ENCODE measurements around the gene SPTLC3.

SPTLC3 gene

DNA sequence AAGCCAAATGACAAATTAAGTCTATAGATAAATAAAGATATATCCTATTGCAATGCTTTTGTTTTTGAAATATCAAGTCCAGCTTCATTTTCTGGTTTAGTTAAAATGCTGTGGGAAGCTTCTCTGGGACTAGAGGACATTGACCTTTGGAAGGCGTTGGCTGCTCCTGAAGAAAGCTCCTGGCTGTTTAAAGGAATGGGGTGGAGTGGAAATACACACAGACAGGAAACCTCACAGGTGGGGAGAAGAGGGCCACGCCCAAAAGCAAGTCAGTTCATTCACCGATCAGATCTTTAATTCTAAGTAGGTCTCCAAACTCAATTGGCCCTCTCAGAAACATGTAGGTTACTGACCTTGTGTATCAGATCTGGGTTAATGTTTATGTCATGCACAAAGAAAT is 59.6 kb downstream of the SPTLC3 start:
- no peaks in the 10 kb centered on the region for H3K27me3 ChIP-seq (ENCODE audit: control insufficient read depth in 1 of 2, insufficient read depth in 2 of 2, low read length in 2 of 2)
- H3K4me1 ChIP-seq (ENCODE audit: insufficient read depth, low read length): no peaks in the 10 kb centered on the region
- H3K27ac ChIP-seq (ENCODE audit: low read depth, low read length): no peak overlapping the region
- no peak overlapping the region for H3K4me3 ChIP-seq (ENCODE audit: low read depth in 1 of 2, low read length in 2 of 2)
- H3K36me3 ChIP-seq (ENCODE audit: insufficient read depth, low read length): no peaks in the 10 kb centered on the region
- no peak overlapping the region for H3K9ac ChIP-seq (ENCODE audit: low read length)
- no peaks in the 10 kb centered on the region for H3K9me3 ChIP-seq (ENCODE audit: low read length)

DNA sequence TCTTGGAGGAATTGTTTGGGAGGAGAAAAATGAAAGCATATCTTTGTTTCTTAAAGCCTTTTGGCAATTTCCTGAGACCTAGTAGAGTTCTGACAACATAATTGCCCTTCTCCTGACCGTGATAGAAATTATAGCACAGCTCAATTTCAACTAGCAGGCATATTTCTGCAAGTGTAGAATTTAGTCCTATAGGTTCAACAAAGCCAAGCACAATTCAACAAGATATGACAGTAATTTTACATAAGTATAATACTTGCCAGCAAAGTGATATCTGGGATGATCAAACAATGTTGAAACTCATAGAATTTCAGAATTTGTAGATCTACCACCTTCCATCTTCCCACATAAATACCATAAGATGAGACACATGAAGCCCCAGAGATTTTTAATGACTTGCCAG is 73.1 kb downstream of the SPTLC3 start:
- Histone ChIP-seq H3K36me3 (ENCODE audit: insufficient read depth, low read length) (no peaks in the 10 kb centered on the region), H3K9ac (ENCODE audit: low read length) (no peak overlapping the region), H3K4me3 (ENCODE audit: low read depth in 1 of 2, low read length in 2 of 2) (no peak overlapping the region), H3K27me3 (ENCODE audit: control insufficient read depth in 1 of 2, insufficient read depth in 2 of 2, low read length in 2 of 2) (no peaks in the 10 kb centered on the region), H3K9me3 (ENCODE audit: low read length) (no peaks in the 10 kb centered on the region), H3K4me1 (ENCODE audit: insufficient read depth, low read length) (no peaks in the 10 kb centered on the region), H3K27ac (ENCODE audit: low read depth, low read length) (no peak overlapping the region)

DNA sequence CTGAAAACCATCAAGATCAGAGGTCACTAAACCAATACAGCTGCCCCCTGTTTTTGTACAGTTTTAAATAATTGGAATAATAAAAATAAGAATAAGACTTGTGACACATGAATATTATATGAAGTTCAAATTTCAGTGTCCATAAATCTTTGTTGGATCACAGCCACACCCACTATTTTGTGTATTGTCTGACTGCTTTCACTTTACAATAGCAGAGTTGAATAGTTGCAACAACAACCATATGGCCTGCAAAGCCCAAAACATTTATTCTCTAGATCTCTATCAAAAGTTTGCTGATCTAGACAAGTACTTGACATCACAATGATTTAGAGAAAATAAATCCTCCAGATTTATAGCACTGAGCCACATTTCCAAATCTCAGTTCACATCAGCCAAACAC is 73.6 kb downstream of the SPTLC3 start:
- H3K9ac ChIP-seq (ENCODE audit: low read length): no peak overlapping the region
- H3K9me3 ChIP-seq (ENCODE audit: low read length): no peaks in the 10 kb centered on the region
- H3K36me3 ChIP-seq (ENCODE audit: insufficient read depth, low read length): no peaks in the 10 kb centered on the region
- H3K4me1 ChIP-seq (ENCODE audit: insufficient read depth, low read length): no peaks in the 10 kb centered on the region
- no peak overlapping the region for H3K4me3 ChIP-seq (ENCODE audit: low read depth in 1 of 2, low read length in 2 of 2)
- no peaks in the 10 kb centered on the region for H3K27me3 ChIP-seq (ENCODE audit: control insufficient read depth in 1 of 2, insufficient read depth in 2 of 2, low read length in 2 of 2)
- H3K27ac ChIP-seq (ENCODE audit: low read depth, low read length): no peak overlapping the region

DNA sequence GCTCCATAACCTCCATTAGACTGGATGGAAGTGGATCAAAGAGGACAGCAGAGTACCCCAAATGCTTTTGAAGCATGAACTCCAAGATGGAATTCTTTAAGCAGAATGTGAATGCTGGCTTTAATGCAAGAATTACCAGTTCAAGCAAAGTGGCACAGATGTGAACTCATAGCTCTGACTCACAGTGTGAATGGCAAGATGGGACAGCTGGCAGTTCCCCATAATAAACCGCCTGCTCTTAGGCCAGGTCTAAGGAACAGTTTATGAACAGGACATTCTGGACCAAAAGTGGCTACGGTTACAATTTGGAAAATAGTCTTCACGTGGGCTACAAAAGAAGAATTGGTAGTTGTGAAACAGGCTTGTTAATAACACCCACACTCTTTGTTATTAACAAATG is 76.5 kb downstream of the SPTLC3 start:
- Histone ChIP-seq H3K9ac (ENCODE audit: low read length) (no peak overlapping the region), H3K27me3 (ENCODE audit: control insufficient read depth in 1 of 2, insufficient read depth in 2 of 2, low read length in 2 of 2) (no peaks in the 10 kb centered on the region), H3K9me3 (ENCODE audit: low read length) (no peaks in the 10 kb centered on the region), H3K27ac (ENCODE audit: low read depth, low read length) (no peak overlapping the region), H3K4me1 (ENCODE audit: insufficient read depth, low read length) (no peaks in the 10 kb centered on the region), H3K4me3 (ENCODE audit: low read depth in 1 of 2, low read length in 2 of 2) (no peak overlapping the region), H3K36me3 (ENCODE audit: insufficient read depth, low read length) (no peaks in the 10 kb centered on the region)

DNA sequence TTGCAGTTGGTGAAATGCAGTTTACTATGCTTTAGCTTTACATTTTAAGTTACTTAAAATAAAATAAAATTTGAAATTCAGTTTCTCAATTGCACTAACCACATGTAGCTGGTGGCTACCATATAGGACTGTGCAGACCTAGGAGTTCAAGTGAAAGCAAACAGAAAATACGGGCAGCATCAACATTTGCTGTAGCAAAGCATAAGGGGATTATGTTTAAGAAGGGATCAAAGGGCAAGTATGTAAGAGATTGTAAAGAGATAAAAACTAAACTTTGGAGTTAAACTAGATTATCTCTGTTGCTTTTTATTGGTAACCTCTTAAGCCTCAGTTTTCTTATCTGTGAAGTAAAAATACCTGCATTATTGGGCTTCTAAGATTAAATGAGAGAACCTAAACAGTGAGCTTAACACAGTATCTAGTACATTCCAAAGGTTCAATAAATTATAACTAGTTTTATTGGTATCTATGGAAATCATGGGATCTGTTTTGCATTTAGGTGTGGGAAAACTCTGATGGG is 81.2 kb downstream of the SPTLC3 start:
- peaks cover 4% of the 10 kb centered on the region for H3K36me3 ChIP-seq (ENCODE audit: insufficient read depth, low read length)
- no peak overlapping the region for H3K27ac ChIP-seq (ENCODE audit: low read depth, low read length)
- H3K4me1 ChIP-seq (ENCODE audit: insufficient read depth, low read length): no peaks in the 10 kb centered on the region
- no peaks in the 10 kb centered on the region for H3K9me3 ChIP-seq (ENCODE audit: low read length)
- H3K4me3 ChIP-seq (ENCODE audit: low read depth in 1 of 2, low read length in 2 of 2): no peak overlapping the region
- H3K9ac ChIP-seq (ENCODE audit: low read length): no peak overlapping the region
- H3K27me3 ChIP-seq (ENCODE audit: control insufficient read depth in 1 of 2, insufficient read depth in 2 of 2, low read length in 2 of 2): no peaks in the 10 kb centered on the region

DNA sequence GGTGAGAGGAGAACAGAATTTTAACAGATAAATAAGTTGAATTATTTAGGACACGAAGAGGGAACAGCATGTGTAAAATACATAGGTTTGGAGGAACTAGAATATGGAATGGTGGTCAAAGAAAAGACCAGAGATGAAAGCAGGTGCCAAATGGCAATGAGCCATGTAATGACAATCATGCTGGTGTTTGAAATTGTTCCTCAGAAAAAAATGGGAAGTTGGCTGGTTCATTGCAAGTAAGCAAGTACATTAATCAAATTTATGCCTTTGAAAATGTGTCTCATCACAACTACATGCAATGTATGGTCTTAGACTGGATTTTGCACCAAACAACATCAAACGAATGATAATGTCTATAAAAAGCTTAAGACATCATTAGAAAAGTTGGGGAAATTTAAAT is 83.3 kb downstream of the SPTLC3 start:
- Histone ChIP-seq H3K9ac (ENCODE audit: low read length) (no peak overlapping the region), H3K27ac (ENCODE audit: low read depth, low read length) (no peak overlapping the region), H3K4me3 (ENCODE audit: low read depth in 1 of 2, low read length in 2 of 2) (no peak overlapping the region), H3K36me3 (ENCODE audit: insufficient read depth, low read length) (peaks cover 4% of the 10 kb centered on the region), H3K9me3 (ENCODE audit: low read length) (no peaks in the 10 kb centered on the region), H3K4me1 (ENCODE audit: insufficient read depth, low read length) (no peaks in the 10 kb centered on the region), H3K27me3 (ENCODE audit: control insufficient read depth in 1 of 2, insufficient read depth in 2 of 2, low read length in 2 of 2) (no peaks in the 10 kb centered on the region)

DNA sequence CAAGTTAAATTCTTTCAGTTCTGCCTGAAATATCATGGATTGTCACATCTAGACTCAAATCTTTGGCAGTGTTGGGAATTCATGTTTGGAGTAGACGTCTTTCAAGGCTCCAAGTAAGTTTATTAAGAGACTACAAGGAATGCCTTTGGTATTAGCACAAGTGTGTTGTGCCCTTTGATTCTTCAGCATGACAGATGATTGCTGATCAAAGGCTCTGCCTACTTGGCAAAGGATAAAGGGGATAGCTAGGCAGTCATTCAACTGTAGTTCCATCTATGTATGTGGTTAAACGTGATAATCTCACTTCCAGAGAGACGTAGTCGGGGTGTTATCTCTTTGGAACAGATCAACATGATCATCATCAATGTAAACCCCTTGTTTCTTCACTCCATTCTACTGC is 86.2 kb downstream of the SPTLC3 start:
- Histone ChIP-seq H3K4me3 (ENCODE audit: low read depth in 1 of 2, low read length in 2 of 2) (no peak overlapping the region), H3K4me1 (ENCODE audit: insufficient read depth, low read length) (no peaks in the 10 kb centered on the region), H3K27ac (ENCODE audit: low read depth, low read length) (no peak overlapping the region), H3K9ac (ENCODE audit: low read length) (no peak overlapping the region), H3K9me3 (ENCODE audit: low read length) (no peaks in the 10 kb centered on the region), H3K36me3 (ENCODE audit: insufficient read depth, low read length) (peaks cover 4% of the 10 kb centered on the region), H3K27me3 (ENCODE audit: control insufficient read depth in 1 of 2, insufficient read depth in 2 of 2, low read length in 2 of 2) (no peaks in the 10 kb centered on the region)

DNA sequence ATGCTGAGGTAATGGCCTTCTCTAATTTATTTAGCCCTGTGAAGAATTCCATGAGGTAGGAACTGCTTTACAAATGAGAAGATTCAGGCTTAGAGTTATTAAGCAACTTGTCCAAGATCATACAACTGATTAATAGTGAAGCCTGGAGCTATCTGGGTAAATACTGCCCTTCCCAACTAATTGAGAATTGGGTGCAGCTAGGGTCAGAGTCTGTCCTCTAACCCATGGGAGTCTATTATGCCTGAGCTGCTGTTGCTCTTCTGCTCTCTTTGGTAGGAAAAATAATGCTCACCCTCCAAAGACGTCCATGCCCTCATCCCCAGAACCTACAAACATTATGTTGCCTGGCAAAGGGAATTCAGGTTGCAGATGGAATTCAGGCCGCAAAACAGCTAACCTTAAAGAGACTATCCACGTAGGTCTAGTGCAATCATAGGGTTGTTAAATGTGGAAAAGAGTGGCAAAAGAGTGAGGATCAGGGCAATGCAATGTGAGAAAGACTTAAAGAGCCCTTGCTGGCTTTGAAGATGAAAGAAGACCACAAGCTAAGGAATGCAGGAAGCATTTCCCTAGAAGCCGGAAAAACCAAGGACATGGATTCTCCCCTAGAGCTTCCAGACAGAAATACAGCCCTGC is 90.1 kb downstream of the SPTLC3 start:
- Histone ChIP-seq H3K27me3 (ENCODE audit: control insufficient read depth in 1 of 2, insufficient read depth in 2 of 2, low read length in 2 of 2) (no peaks in the 10 kb centered on the region), H3K36me3 (ENCODE audit: insufficient read depth, low read length) (peaks cover 4% of the 10 kb centered on the region), H3K9me3 (ENCODE audit: low read length) (no peaks in the 10 kb centered on the region), H3K9ac (ENCODE audit: low read length) (no peak overlapping the region), H3K27ac (ENCODE audit: low read depth, low read length) (no peak overlapping the region), H3K4me1 (ENCODE audit: insufficient read depth, low read length) (no peaks in the 10 kb centered on the region), H3K4me3 (ENCODE audit: low read depth in 1 of 2, low read length in 2 of 2) (no peak overlapping the region)

DNA sequence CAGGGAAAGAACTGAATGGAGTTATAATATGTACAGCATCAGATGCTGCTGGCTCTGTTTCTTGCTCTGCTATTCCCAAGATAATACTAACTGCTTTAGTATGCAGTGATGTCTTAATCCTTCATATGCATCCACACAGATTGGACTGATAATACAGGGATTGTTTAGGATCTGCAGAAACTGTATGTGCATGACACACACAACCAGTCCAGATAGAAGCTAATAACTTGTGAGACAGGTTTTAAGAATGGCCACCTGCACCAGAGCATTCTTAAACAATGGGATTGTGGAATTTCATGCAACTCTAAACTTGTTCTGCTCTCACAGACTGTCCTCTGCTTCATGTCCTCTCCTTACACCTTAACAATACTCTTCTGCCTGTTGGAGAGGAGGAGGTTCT is 90.9 kb downstream of the SPTLC3 start:
- H3K4me3 ChIP-seq (ENCODE audit: low read depth in 1 of 2, low read length in 2 of 2): no peak overlapping the region
- no peaks in the 10 kb centered on the region for H3K27me3 ChIP-seq (ENCODE audit: control insufficient read depth in 1 of 2, insufficient read depth in 2 of 2, low read length in 2 of 2)
- no peak overlapping the region for H3K9ac ChIP-seq (ENCODE audit: low read length)
- peaks cover 2% of the 10 kb centered on the region for H3K36me3 ChIP-seq (ENCODE audit: insufficient read depth, low read length)
- no peak overlapping the region for H3K27ac ChIP-seq (ENCODE audit: low read depth, low read length)
- H3K9me3 ChIP-seq (ENCODE audit: low read length): no peaks in the 10 kb centered on the region
- H3K4me1 ChIP-seq (ENCODE audit: insufficient read depth, low read length): no peaks in the 10 kb centered on the region

DNA sequence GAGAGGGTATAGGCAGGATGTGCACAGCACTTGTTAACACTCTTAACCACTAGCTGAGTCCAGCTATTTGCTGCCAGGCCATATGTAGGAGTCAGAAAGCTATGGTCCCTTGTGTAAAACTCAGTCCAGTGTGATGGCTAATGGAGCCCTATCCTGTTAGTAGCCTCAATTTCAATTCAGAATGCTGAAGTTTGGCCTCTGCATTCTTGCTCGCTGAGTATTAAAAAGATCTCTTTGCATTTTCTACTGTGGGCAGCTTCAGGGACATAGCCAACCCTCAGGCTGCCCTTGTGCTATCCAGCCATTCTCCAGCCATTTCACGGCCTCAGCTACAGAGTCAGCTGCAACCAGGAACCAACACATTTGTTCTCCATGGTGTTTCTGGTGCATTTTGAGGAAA is 92.5 kb downstream of the SPTLC3 start:
- no peaks in the 10 kb centered on the region for H3K4me1 ChIP-seq (ENCODE audit: insufficient read depth, low read length)
- no peaks in the 10 kb centered on the region for H3K36me3 ChIP-seq (ENCODE audit: insufficient read depth, low read length)
- H3K27ac ChIP-seq (ENCODE audit: low read depth, low read length): no peak overlapping the region
- no peak overlapping the region for H3K4me3 ChIP-seq (ENCODE audit: low read depth in 1 of 2, low read length in 2 of 2)
- no peaks in the 10 kb centered on the region for H3K27me3 ChIP-seq (ENCODE audit: control insufficient read depth in 1 of 2, insufficient read depth in 2 of 2, low read length in 2 of 2)
- H3K9ac ChIP-seq (ENCODE audit: low read length): no peak overlapping the region
- no peaks in the 10 kb centered on the region for H3K9me3 ChIP-seq (ENCODE audit: low read length)

DNA sequence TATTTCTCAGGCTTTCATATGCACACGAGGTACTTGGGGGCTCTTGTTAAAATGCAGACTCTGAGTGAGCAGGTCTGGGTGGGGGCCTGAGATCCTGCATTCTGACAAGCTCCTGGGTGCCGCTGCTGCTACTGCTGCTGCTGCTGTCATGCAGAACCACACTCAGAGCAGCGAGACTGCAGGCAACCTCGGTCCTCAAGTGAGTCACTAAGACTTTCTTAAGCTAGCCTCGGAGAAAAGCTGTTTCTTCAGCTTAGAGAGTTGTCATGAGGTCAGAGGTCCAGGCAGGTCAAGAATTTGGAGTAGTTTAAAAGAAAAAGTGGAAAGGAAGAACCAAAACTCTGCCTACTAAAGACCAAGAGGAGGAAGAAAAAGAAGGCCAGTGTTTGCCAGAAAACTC is 92.9 kb downstream of the SPTLC3 start:
- H3K36me3 ChIP-seq (ENCODE audit: insufficient read depth, low read length): no peaks in the 10 kb centered on the region
- no peaks in the 10 kb centered on the region for H3K27me3 ChIP-seq (ENCODE audit: control insufficient read depth in 1 of 2, insufficient read depth in 2 of 2, low read length in 2 of 2)

DNA sequence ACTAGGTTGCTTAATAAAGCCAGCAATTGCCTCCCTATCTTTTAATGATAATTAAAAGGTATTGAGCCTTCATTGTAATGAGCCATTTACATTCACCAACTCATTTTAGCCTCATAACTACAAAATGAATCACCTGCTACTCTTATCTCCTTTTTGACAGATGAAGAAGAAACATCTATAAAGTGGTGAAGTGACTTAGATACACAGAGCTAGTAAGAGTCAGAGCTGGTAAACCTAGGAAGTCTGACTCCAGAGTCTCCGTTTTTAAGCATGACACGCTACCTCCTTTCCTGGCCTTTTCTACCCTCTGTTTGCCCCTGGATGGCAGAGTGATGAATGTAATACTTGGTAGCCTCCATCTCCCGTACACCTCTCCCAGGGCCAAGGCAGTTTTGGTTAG is 93.5 kb downstream of the SPTLC3 start:
- no peaks in the 10 kb centered on the region for H3K4me1 ChIP-seq (ENCODE audit: insufficient read depth, low read length)
- H3K36me3 ChIP-seq (ENCODE audit: insufficient read depth, low read length): no peaks in the 10 kb centered on the region
- H3K27ac ChIP-seq (ENCODE audit: low read depth, low read length): no peak overlapping the region
- no peak overlapping the region for H3K4me3 ChIP-seq (ENCODE audit: low read depth in 1 of 2, low read length in 2 of 2)
- H3K9ac ChIP-seq (ENCODE audit: low read length): no peak overlapping the region
- H3K27me3 ChIP-seq (ENCODE audit: control insufficient read depth in 1 of 2, insufficient read depth in 2 of 2, low read length in 2 of 2): no peaks in the 10 kb centered on the region
- H3K9me3 ChIP-seq (ENCODE audit: low read length): no peaks in the 10 kb centered on the region

More for the DNA sequence above, 92.9 kb downstream of the SPTLC3 start:
- no peaks in the 10 kb centered on the region for H3K4me1 ChIP-seq (ENCODE audit: insufficient read depth, low read length)
- H3K9me3 ChIP-seq (ENCODE audit: low read length): no peaks in the 10 kb centered on the region
- H3K27ac ChIP-seq (ENCODE audit: low read depth, low read length): no peak overlapping the region
- no peak overlapping the region for H3K9ac ChIP-seq (ENCODE audit: low read length)
- H3K4me3 ChIP-seq (ENCODE audit: low read depth in 1 of 2, low read length in 2 of 2): no peak overlapping the region

Measured in muscle layer of colon (tissue), 2 donors.